Naive thymus-derived CD8-positive, alpha-beta T cell (primary cell): Measurements from ENCODE around the gene CST7. TPM values are rescaled to one million over a fixed set of nuclear protein-coding genes. Genes with fewer than 3 reads are reported as not detected.

Experiments used
- ATAC-seq, 2 donors: fragments of 150-1000 bp; cut with Tn5 transposase in 1 of 2; sonication (Bioruptor Pico), chemical (Tn5 transposase) in 1 of 2; 1 replicate in 1 of 2; 2 replicates in 1 of 2; pipeline ENCODE4 v1.10.0; 2021; ENCODE audit warnings: mild to moderate bottlenecking in 2 of 2, moderate library complexity in 2 of 2
- POLR2A ChIA-PET: fragments of 350-600 bp; sonication (Branson Sonifier 250); formaldehyde crosslinking; loops from one replicate; lab custom pipeline; 2021; ENCODE audit warnings: antibody characterized with exemption; lab: Charles Lee
- DNase-seq, 10 donors: peaks; one replicate each; pipeline versions ENCODE4 v3.0.0 to v3.0.0-alpha.2; 2020 to 2022
- H3K27ac Mint-ChIP-seq, 10 donors: one replicate each; pipeline ENCODE4 v1.8.0; 2020 to 2022; ENCODE audit warnings: mild to moderate bottlenecking in 10 of 10, mixed read lengths in 10 of 10, moderate library complexity in 4 of 10, inconsistent platforms in 1 of 10
- H3K27me3 Mint-ChIP-seq, 5 donors: one replicate each; pipeline ENCODE4 v1.8.0; 2021 to 2022; ENCODE audit warnings: mixed read lengths in 5 of 5
- H3K36me3 Mint-ChIP-seq, 3 donors: one replicate each; pipeline ENCODE4 v1.8.0; 2020 to 2022; ENCODE audit warnings: mixed read lengths in 3 of 3, mild to moderate bottlenecking in 2 of 3, inconsistent platforms in 1 of 3
- H3K4me1 Mint-ChIP-seq, 4 donors: one replicate each; pipeline ENCODE4 v1.8.0; 2021 to 2022; ENCODE audit warnings: mixed read lengths in 4 of 4
- H3K4me3 Mint-ChIP-seq, 10 donors: one replicate each; pipeline ENCODE4 v1.8.0; 2020 to 2022; ENCODE audit warnings: mild to moderate bottlenecking in 10 of 10, mixed read lengths in 10 of 10, moderate library complexity in 6 of 10, inconsistent platforms in 1 of 10
- H3K9me3 Mint-ChIP-seq, 9 donors: one replicate each; pipeline ENCODE4 v1.8.0; 2020 to 2022; ENCODE audit warnings: mixed read lengths in 9 of 9, mild to moderate bottlenecking in 3 of 9, inconsistent platforms in 1 of 9, moderate library complexity in 1 of 9
- polyA plus RNA-seq, 3 donors: library from polyadenylated mRNA; unstranded; fragments of 300-500 nt; fragmentation: Illumina TruSeq; gene quantifications; one replicate each; pipeline ENCODE4 v1.2.3, GENCODE V29; 2021
- total RNA-seq, 8 experiments: library from RNA in 2 of 8; stranded (reverse) in 2 of 8; gene quantifications; one replicate each; pipeline ENCODE4 v1.2.3 and lab custom pipeline; 2021 to 2026

The CST7 gene
- total and polyA plus RNA-seq, 5 experiments from 2014 or later, result 5.5 to 581 (median 13.3) TPM

DNA sequence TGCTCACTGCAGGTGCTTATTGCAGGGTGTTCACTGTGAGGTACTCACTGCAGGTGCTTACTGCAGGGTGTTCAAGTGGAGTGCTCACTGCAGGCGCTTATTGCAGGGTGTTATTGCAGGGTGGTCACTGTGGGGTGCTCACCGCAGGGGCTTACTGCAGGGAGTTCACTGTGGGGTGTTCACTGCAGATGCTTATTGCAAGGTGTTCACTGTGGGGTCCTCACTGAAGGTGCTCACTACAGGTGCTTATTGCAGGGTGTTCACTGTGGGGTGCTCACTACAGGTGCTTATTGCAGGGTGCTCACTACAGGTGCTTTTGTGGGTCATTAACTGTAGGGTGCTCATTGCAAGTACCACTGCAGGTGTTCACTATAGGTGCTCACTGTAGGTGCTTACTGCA is 23.3 kb downstream of the CST7 start:
- no peak overlapping the region for H3K4me3 Mint-ChIP-seq
- H3K27me3 Mint-ChIP-seq, result no peaks in the 10 kb centered on the region
- POLR2A ChIA-PET, result no interaction called here
- H3K36me3 Mint-ChIP-seq, result peaks cover 27 to 95% (median 50%) of the 10 kb centered on the region in 3 donors
- DNase-seq (peak in 1 of 10 donors; percentile 11), ATAC-seq (no peak)
- peaks cover 0 to 34% (median 6%) of the 10 kb centered on the region in 4 donors for H3K4me1 Mint-ChIP-seq
- peaks cover 0 to 17% (median 9%) of the 10 kb centered on the region in 9 donors for H3K9me3 Mint-ChIP-seq
- no peak overlapping the region for H3K27ac Mint-ChIP-seq

DNA sequence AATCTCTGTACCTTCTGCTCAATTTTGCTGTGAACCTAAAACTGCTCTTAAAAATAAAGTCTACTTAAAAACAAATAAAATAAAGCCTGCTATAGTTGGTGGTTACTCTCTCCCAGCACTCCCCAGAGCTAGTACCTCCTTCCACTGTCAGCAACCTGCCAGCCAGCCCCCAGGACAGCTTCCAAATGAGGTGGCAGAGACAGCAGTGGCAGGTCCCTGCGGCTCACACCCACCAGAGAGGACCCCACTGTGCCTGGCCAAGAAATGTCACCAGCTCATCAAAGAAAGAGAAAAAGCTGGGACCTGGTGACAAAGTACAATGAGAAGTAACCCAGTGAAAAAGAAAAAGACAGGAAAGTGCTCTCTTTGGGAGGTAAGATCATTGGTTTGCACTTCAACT is 28.3 kb downstream of the CST7 start:
- DNase-seq, result no peak
- H3K27ac Mint-ChIP-seq, result peak overlapping the region in 1 of 10 donors; percentile 46
- H3K36me3 Mint-ChIP-seq, result peaks cover 30 to 94% (median 72%) of the 10 kb centered on the region in 3 donors
- H3K9me3 Mint-ChIP-seq, result peaks cover 0 to 17% (median 10%) of the 10 kb centered on the region in 9 donors
- peaks cover 14 to 57% (median 29%) of the 10 kb centered on the region in 4 donors for H3K4me1 Mint-ChIP-seq
- no peaks in the 10 kb centered on the region for H3K27me3 Mint-ChIP-seq
- ATAC-seq, result no peak
- no peak overlapping the region for H3K4me3 Mint-ChIP-seq
- POLR2A ChIA-PET, result no interaction called here

DNA sequence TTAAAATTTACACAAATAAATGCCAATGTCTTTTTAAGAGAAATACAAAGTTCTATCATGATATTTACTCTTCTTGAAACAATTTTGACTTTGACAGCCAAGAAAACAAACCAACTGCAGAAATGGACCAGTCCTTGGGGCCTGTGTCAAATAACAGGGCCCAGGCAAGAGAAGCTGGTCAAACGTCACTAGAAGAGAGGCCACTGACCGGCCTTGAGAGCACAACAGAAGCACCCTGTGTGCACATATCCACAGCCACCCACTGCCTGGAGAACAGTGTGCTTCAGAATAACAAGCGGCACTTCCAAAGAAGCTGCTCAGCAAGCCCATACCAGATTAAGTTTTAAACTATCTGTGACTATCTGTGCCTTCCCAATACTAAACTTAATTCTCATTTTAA is 28.7 kb downstream of the CST7 start:
- DNase-seq, result no peak
- Mint-ChIP-seq H3K27me3 (no peaks in the 10 kb centered on the region), H3K4me1 (peaks cover 16 to 59% (median 33%) of the 10 kb centered on the region in 4 donors), H3K27ac (peak overlapping the region in 1 of 10 donors; percentile 48), H3K4me3 (no peak overlapping the region), H3K36me3 (peaks cover 33 to 96% (median 73%) of the 10 kb centered on the region in 3 donors), H3K9me3 (peaks cover 0 to 17% (median 10%) of the 10 kb centered on the region in 9 donors)
- no peak for ATAC-seq
- POLR2A ChIA-PET, result no interaction called here

DNA sequence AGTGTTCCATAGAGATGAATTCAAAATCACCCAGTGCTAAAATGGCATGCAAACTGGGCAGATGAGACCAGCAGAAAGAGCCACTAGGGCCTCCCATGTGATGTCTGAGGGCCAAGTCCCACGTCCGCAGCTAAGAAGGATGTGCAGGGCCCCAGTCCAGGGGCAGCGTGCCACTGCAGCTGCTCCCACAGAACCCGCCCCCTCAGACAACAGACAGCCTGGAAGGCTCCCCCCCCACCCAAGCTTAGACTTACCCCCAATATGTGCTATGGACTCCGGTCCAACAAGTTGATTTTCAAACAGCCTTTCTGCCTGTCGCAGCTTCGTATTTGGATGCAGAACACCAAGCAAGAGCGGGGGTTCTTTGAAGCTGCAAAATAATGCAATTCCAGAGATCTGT is 29.4 kb downstream of the CST7 start:
- POLR2A ChIA-PET, result no interaction called here
- peak overlapping the region in 1 of 10 donors; percentile 10 for H3K27ac Mint-ChIP-seq
- DNase-seq, result peak in 1 of 10 donors; percentile 3

DNA sequence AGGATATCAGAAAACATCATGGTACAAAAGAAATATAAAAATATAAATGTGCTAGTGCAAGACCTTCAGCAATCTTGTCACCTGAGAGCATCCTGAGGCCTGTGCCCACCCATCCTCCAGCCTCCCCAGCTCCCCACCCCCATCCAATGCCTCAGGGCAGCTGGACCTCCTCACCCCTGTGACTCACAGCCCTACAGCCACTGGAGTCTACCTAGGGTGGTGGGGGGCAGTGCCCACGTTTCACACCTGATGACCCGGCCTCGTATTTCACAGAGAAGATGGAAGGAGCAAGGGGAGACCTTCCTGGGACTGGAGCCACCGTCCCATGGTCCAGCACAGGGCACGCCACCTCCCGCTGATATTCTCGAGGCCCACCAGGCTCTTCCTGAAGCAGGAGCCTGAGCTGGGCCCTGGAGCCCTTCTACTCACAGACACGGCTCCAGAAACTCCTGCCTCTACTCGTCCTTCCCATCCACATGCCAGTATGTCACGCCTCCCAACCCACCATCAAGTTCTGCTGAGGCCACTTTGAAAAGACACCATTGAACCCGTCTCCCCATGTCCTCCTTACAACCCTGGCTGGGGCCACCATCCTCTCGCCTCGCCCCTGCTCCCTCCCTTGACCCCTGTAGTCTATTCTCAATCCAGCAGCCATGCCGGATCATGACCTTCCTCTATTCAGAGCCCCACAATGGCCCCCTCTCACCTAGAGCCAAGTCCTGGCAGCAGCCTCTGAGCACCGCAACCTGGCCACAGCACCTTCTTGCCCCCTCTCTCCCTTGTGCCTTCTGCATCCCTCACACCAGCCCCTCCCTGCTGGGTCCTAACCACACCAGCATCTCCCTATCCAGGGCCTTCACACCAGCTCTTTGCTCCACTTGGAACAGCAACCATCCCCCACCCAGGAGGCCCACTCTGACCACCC is 30.2 kb downstream of the CST7 start:
- Mint-ChIP-seq H3K4me1 (peaks cover 16 to 71% (median 39%) of the 10 kb centered on the region in 4 donors), H3K4me3 (peak overlapping the region in 1 of 10 donors; percentile 3), H3K27me3 (no peaks in the 10 kb centered on the region), H3K27ac (peak overlapping the region in 6 of 10 donors; percentile 26 to 77 (median 69)), H3K36me3 (peaks cover 33 to 96% (median 71%) of the 10 kb centered on the region in 3 donors), H3K9me3 (peaks cover 0 to 17% (median 10%) of the 10 kb centered on the region in 9 donors)
- ATAC-seq, result no peak
- POLR2A ChIA-PET, result interaction anchor here (0.6 kb wide), 1 partner anchor 213 kb away, joined by 4 read pairs; no protein-coding TSS in a partner anchor
- DNase-seq, result peak in 1 of 10 donors; percentile 11

More for the DNA sequence above, 29.4 kb downstream of the CST7 start:
- Mint-ChIP-seq H3K27me3 (no peaks in the 10 kb centered on the region), H3K4me1 (peaks cover 16 to 65% (median 37%) of the 10 kb centered on the region in 4 donors), H3K4me3 (no peak overlapping the region), H3K36me3 (peaks cover 33 to 96% (median 70%) of the 10 kb centered on the region in 3 donors), H3K9me3 (peaks cover 0 to 17% (median 10%) of the 10 kb centered on the region in 9 donors)
- no peak for ATAC-seq

DNA sequence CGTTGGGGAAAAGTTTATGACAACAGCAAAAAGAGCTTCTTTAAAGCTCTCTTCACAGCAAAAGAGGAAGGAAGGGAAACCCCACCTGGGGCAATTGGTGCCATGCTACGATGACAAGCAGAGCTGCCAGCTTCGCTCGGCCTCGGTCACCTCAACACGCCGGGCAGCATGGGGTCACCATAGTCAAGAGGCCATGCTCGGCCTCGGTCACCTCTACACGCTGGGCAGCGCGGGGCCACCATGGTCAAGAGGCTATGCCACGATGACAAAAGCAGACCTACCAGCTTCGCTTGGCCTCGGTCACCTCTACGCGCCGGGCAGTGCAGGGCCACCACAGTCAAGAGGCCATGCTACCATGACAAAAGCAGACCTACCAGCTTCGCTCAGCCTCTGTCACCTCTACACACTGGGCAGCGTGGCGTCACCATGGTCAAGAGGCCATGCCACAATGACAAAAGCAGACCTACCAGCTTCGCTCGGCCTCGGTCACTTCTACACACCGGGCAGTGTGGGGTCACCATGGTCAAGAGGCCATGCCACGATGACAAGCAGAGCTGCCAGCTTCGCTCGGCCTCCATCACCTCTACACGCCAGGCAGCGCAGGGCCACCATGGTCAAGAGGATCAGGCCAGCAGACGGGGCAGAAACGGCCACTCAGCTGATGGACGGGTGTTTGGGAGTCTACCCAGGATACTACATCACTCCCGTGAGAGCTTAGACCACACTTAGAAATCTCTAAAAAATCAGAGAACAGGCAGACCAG is 31.4 kb downstream of the CST7 start:
- POLR2A ChIA-PET, result no interaction called here
- peaks cover 20 to 81% (median 49%) of the 10 kb centered on the region in 4 donors for H3K4me1 Mint-ChIP-seq
- peak overlapping the region in 5 of 10 donors; percentile 22 to 83 (median 28) for H3K27ac Mint-ChIP-seq
- no peak overlapping the region for H3K4me3 Mint-ChIP-seq
- H3K27me3 Mint-ChIP-seq, result no peaks in the 10 kb centered on the region
- DNase-seq (peak in 1 of 10 donors; percentile 5), ATAC-seq (no peak)
- peaks cover 0 to 16% (median 10%) of the 10 kb centered on the region in 9 donors for H3K9me3 Mint-ChIP-seq
- peaks cover 30 to 91% (median 68%) of the 10 kb centered on the region in 3 donors for H3K36me3 Mint-ChIP-seq

DNA sequence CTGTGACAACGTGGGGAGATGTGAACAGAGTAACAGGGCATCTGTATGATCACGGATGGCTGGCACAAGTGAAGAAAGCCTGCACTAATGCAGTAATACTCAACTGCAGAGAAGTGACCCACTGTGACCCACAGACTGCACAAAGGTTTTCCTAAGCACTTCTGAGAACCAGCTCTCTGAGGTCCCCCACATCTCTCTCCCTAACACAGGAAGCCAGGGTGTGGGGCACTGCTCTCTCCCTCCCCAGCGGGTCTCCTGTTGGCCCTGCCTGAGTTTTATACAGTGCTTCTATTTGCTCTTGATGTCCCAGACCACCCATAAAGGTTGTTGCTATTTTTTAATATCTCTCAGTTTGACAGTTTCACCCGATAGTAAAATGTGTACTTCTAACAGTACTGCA is 32.2 kb downstream of the CST7 start:
- no peak for ATAC-seq
- peak overlapping the region in 2 of 10 donors; percentile 47 to 48 for H3K4me3 Mint-ChIP-seq
- POLR2A ChIA-PET, result no interaction called here
- no peaks in the 10 kb centered on the region for H3K27me3 Mint-ChIP-seq
- peaks cover 0 to 10% (median 6%) of the 10 kb centered on the region in 9 donors for H3K9me3 Mint-ChIP-seq
- DNase-seq, result no peak
- peak overlapping the region in 3 of 10 donors; percentile 8 to 83 (median 51) for H3K27ac Mint-ChIP-seq
- peaks cover 24 to 86% (median 57%) of the 10 kb centered on the region in 4 donors for H3K4me1 Mint-ChIP-seq
- peaks cover 22 to 83% (median 60%) of the 10 kb centered on the region in 3 donors for H3K36me3 Mint-ChIP-seq

DNA sequence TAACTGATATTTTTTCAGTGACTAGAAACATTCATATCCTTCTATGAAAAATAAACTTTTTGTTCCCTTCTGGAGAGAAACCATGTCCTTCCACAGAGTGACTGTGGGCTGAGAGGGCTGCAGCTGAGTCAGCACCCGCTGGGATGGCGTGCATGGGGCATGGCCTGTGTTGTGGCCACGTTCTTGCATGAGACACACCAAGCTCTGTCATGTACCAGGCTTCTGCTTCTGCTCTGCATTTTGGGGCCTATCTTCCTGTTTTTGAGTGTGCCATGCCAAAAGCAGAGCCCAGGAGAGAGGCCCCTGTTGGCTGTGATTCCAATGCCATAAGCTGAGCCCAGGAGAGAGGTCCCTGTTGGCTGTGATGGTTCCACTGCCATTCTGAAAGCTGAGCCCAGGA is 32.7 kb downstream of the CST7 start:
- Mint-ChIP-seq H3K27ac (peak overlapping the region in 3 of 10 donors; percentile 51 to 83 (median 56)), H3K4me1 (peaks cover 26 to 90% (median 62%) of the 10 kb centered on the region in 4 donors), H3K9me3 (peaks cover 0 to 5% (median 2%) of the 10 kb centered on the region in 9 donors), H3K27me3 (no peaks in the 10 kb centered on the region), H3K36me3 (peaks cover 17 to 78% (median 55%) of the 10 kb centered on the region in 3 donors), H3K4me3 (peak overlapping the region in 2 of 10 donors; percentile 47 to 48)
- POLR2A ChIA-PET, result no interaction called here
- DNase-seq (peak in 1 of 10 donors; percentile 1), ATAC-seq (no peak)

DNA sequence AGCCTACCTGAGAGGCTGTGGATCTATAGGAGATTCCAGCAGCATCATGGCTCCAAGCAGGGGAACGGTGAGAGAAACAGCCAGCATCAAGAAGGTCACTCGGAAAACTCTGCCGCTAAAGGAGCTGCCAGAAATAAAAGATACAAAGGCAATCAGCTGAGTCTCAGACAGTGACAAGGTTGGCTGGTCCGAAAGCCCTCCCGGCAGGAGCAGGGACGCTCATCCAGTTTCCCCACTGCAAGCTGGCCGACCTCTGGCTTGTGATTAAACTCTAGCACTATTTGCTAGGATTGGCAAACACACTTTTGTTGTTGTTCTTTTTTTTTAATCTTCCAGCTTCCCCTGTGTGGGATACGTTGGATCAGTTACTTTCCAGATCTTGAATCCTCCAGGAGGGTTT is 34.8 kb downstream of the CST7 start:
- Mint-ChIP-seq H3K27me3 (no peaks in the 10 kb centered on the region), H3K4me3 (no peak overlapping the region), H3K36me3 (peaks cover 9 to 58% (median 34%) of the 10 kb centered on the region in 3 donors), H3K4me1 (peaks cover 32 to 91% (median 71%) of the 10 kb centered on the region in 4 donors), H3K9me3 (peaks cover 0 to 2% (median 0%) of the 10 kb centered on the region in 9 donors), H3K27ac (peak overlapping the region in 1 of 10 donors; percentile 12)
- ATAC-seq (no peak), DNase-seq (no peak)
- POLR2A ChIA-PET, result no interaction called here

DNA sequence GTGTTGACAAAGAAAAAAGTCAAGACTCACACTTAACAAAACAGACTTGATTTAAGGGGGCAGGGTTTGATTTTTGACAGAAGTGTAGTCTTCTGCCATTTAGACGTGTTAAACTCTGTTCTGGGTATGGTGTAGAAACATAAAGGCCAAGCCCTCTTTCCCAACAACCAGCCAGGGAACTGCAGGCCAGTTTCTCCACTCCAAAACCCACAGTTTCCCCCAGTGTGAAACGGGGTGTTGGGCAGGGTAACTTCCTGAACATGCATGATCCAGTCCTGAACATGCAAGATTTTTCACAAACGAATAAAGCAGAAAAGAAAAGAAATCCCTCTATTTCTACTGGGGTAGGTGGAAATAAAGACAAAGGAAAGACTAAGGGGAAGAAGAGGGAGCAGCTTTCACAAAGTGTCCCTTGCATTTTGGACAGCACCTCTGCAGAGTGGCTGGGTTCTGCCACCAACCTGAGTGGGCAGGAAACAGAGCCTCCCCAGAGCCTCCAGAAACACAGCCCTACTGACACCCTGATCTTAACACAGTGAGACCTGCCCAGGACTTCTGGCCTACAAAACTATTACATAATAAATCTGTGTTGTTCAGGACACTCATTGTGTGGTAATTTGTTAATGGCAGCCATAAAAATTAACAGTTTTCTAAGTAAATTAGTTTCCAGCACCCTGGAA is 36.0 kb downstream of the CST7 start:
- Mint-ChIP-seq H3K27me3 (no peaks in the 10 kb centered on the region), H3K27ac (peak overlapping the region in 6 of 10 donors; percentile 12 to 75 (median 56)), H3K36me3 (peaks cover 6 to 50% (median 23%) of the 10 kb centered on the region in 3 donors), H3K4me1 (peaks cover 29 to 93% (median 67%) of the 10 kb centered on the region in 4 donors), H3K4me3 (peak overlapping the region in 3 of 10 donors; percentile 1 to 34 (median 6)), H3K9me3 (peaks cover 0 to under 1% (median 0%) of the 10 kb centered on the region in 9 donors)
- peak in 1 of 10 donors; percentile 3 for DNase-seq
- no peak for ATAC-seq
- POLR2A ChIA-PET, result no interaction called here

DNA sequence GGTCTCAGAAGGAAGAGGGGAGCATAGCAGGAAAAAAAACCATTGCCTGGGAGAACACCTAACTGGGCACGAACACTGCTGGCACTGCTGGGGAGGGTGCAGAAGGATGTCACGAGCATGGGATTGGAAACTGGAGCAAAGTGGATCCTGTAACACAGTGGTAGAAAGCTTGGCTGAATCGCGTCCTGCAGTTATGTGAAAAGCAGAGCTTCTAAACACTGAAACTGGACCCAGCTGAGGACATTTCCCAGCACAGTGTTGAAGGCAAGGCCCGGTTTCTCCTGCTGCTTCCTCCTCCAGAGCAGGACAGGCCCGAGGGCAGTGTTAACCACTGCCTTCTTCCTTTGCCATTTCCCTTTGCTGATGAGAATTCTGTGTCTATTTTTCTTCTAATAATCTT is 36.7 kb downstream of the CST7 start:
- Mint-ChIP-seq H3K27me3 (no peaks in the 10 kb centered on the region), H3K4me3 (peak overlapping the region in 1 of 10 donors; percentile 22), H3K36me3 (peaks cover 5 to 43% (median 16%) of the 10 kb centered on the region in 3 donors), H3K4me1 (peaks cover 35 to 95% (median 73%) of the 10 kb centered on the region in 4 donors), H3K27ac (peak overlapping the region in 5 of 10 donors; percentile 12 to 69 (median 56)), H3K9me3 (no peaks in the 10 kb centered on the region)
- ATAC-seq (no peak), DNase-seq (peak in 1 of 10 donors; percentile 0)
- POLR2A ChIA-PET, result no interaction called here
